ENCODE results near the gene JAK1.
"Not testable (repeated sequence)": the region's sequence is repeated elsewhere in the genome, so short reads cannot be mapped to it uniquely, and the experiment has no call there.

JAK1 gene

GRCh38 chr1:64929221-64929620 lies 37.1 kb downstream of the JAK1 start:
- Histone ChIP-seq H3K9ac (ENCODE audit: low read depth, low read length) (no peak overlapping the region), H3K36me3 (ENCODE audit: insufficient read depth, low read depth, low read length) (no peaks in the 10 kb centered on the region), H3K27ac (ENCODE audit: low read length) (no peak overlapping the region), H3K4me3 (ENCODE audit: low read length) (no peak overlapping the region), H3K9me3 (ENCODE audit: insufficient read depth, low read depth, low read length) (no peaks in the 10 kb centered on the region), H3K4me1 (ENCODE audit: insufficient read depth, low read length) (peaks cover 7% of the 10 kb centered on the region; the same call in 1 of the 2 replicates), H3K27me3 (ENCODE audit: insufficient read depth, low read length) (no peaks in the 10 kb centered on the region)

- Histone ChIP-seq H3K9ac (ENCODE audit: low read depth, low read length) (peak overlapping the region; percentile 24; the same call in 1 of the 2 replicates), H3K27ac (ENCODE audit: low read length) (no peak overlapping the region), H3K4me3 (ENCODE audit: low read length) (no peak overlapping the region), H3K36me3 (ENCODE audit: insufficient read depth, low read depth, low read length) (no peaks in the 10 kb centered on the region), H3K9me3 (ENCODE audit: insufficient read depth, low read depth, low read length) (no peaks in the 10 kb centered on the region), H3K4me1 (ENCODE audit: insufficient read depth, low read length) (peaks cover 7% of the 10 kb centered on the region; the same call in 1 of the 2 replicates), H3K27me3 (ENCODE audit: insufficient read depth, low read length) (no peaks in the 10 kb centered on the region)
Measured at GRCh38 chr1:64928325-64928724, 38.0 kb downstream of the JAK1 start.

GRCh38 chr1:64925594-64925993 lies 40.8 kb downstream of the JAK1 start:
- no peaks in the 10 kb centered on the region for H3K27me3 ChIP-seq (ENCODE audit: insufficient read depth, low read length)
- no peaks in the 10 kb centered on the region for H3K9me3 ChIP-seq (ENCODE audit: insufficient read depth, low read depth, low read length)
- no peak overlapping the region for H3K9ac ChIP-seq (ENCODE audit: low read depth, low read length)
- H3K4me3 ChIP-seq (ENCODE audit: low read length), result no peak overlapping the region
- H3K36me3 ChIP-seq (ENCODE audit: insufficient read depth, low read depth, low read length), result no peaks in the 10 kb centered on the region
- H3K4me1 ChIP-seq (ENCODE audit: insufficient read depth, low read length), result peaks cover 7% of the 10 kb centered on the region; the same call in 1 of the 2 replicates
- H3K27ac ChIP-seq (ENCODE audit: low read length), result no peak overlapping the region

DNA sequence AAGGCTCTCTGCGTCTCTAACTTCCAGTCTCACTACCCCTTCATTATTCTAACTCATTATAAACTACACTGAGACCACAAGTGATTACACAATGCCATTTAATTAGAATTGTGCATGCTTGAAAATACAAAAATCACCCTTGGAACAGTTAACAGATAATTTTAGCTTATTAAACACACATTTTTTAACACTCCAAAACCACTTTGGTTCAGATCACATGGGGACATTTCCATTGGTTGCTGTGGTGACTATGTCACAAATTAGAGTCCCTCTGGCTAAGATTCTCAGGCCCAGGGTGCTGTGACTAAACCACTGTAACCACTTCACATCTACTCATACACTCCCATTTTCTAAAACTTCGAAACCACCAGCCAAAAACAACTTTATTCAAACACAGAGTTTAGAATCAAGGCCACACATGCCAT lies 43.0 kb downstream of the JAK1 start:
- no peaks in the 10 kb centered on the region for H3K36me3 ChIP-seq (ENCODE audit: insufficient read depth, low read depth, low read length)
- H3K27ac ChIP-seq (ENCODE audit: low read length), result no peak overlapping the region
- peaks cover 5% of the 10 kb centered on the region; the same call in 1 of the 2 replicates for H3K4me1 ChIP-seq (ENCODE audit: insufficient read depth, low read length)
- H3K9me3 ChIP-seq (ENCODE audit: insufficient read depth, low read depth, low read length), result no peaks in the 10 kb centered on the region
- H3K27me3 ChIP-seq (ENCODE audit: insufficient read depth, low read length), result no peaks in the 10 kb centered on the region
- no peak overlapping the region for H3K9ac ChIP-seq (ENCODE audit: low read depth, low read length)
- no peak overlapping the region for H3K4me3 ChIP-seq (ENCODE audit: low read length)

DNA sequence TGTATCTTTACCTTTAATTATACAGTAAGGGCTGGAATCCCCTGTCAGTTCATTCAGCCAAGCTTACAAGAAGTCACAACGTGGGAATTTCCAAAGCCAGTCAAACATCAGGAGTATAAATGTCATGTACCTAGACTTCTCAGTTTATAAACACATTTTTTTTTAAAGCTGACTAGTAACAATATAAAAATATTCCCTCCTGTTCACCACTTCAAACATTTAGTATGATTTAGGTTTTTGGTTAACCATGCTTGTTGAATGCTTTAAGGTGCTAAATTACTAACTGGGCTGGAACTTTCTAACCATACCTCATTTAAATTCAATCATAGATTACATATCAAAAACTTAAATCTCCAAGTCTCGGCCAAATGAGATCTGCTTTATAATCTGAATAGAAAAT lies 44.0 kb downstream of the JAK1 start:
- Histone ChIP-seq H3K9me3 (ENCODE audit: insufficient read depth, low read depth, low read length) (no peaks in the 10 kb centered on the region), H3K36me3 (ENCODE audit: insufficient read depth, low read depth, low read length) (no peaks in the 10 kb centered on the region), H3K27ac (ENCODE audit: low read length) (no peak overlapping the region), H3K4me1 (ENCODE audit: insufficient read depth, low read length) (peaks cover 5% of the 10 kb centered on the region; the same call in 1 of the 2 replicates), H3K27me3 (ENCODE audit: insufficient read depth, low read length) (no peaks in the 10 kb centered on the region), H3K4me3 (ENCODE audit: low read length) (no peak overlapping the region), H3K9ac (ENCODE audit: low read depth, low read length) (no peak overlapping the region)

GRCh38 chr1:64921771-64922170 lies 44.6 kb downstream of the JAK1 start:
- no peak overlapping the region for H3K27ac ChIP-seq (ENCODE audit: low read length)
- no peak overlapping the region for H3K9ac ChIP-seq (ENCODE audit: low read depth, low read length)
- no peaks in the 10 kb centered on the region for H3K27me3 ChIP-seq (ENCODE audit: insufficient read depth, low read length)
- H3K4me1 ChIP-seq (ENCODE audit: insufficient read depth, low read length), result peaks cover 5% of the 10 kb centered on the region; the same call in 1 of the 2 replicates
- H3K4me3 ChIP-seq (ENCODE audit: low read length), result no peak overlapping the region
- no peaks in the 10 kb centered on the region for H3K9me3 ChIP-seq (ENCODE audit: insufficient read depth, low read depth, low read length)
- no peaks in the 10 kb centered on the region for H3K36me3 ChIP-seq (ENCODE audit: insufficient read depth, low read depth, low read length)

- H3K9me3 ChIP-seq (ENCODE audit: insufficient read depth, low read depth, low read length), result no peaks in the 10 kb centered on the region
- H3K27me3 ChIP-seq (ENCODE audit: insufficient read depth, low read length), result no peaks in the 10 kb centered on the region
- H3K4me3 ChIP-seq (ENCODE audit: low read length), result no peak overlapping the region
- H3K4me1 ChIP-seq (ENCODE audit: insufficient read depth, low read length), result peaks cover 8% of the 10 kb centered on the region; the same call in 1 of the 2 replicates
- no peak overlapping the region for H3K27ac ChIP-seq (ENCODE audit: low read length)
- no peak overlapping the region for H3K9ac ChIP-seq (ENCODE audit: low read depth, low read length)
- H3K36me3 ChIP-seq (ENCODE audit: insufficient read depth, low read depth, low read length), result no peaks in the 10 kb centered on the region
Measured at GRCh38 chr1:64920941-64921589, 45.3 kb downstream of the JAK1 start.

GRCh38 chr1:64919120-64919519 lies 47.2 kb downstream of the JAK1 start:
- H3K36me3 ChIP-seq (ENCODE audit: insufficient read depth, low read depth, low read length); H3K9ac ChIP-seq (ENCODE audit: low read depth, low read length); H3K27me3 ChIP-seq (ENCODE audit: insufficient read depth, low read length); H3K4me3 ChIP-seq (ENCODE audit: low read length); H3K27ac ChIP-seq (ENCODE audit: low read length); H3K9me3 ChIP-seq (ENCODE audit: insufficient read depth, low read depth, low read length): not testable (repeated sequence)
- peaks cover 12% of the 10 kb centered on the region for H3K4me1 ChIP-seq (ENCODE audit: insufficient read depth, low read length)

DNA sequence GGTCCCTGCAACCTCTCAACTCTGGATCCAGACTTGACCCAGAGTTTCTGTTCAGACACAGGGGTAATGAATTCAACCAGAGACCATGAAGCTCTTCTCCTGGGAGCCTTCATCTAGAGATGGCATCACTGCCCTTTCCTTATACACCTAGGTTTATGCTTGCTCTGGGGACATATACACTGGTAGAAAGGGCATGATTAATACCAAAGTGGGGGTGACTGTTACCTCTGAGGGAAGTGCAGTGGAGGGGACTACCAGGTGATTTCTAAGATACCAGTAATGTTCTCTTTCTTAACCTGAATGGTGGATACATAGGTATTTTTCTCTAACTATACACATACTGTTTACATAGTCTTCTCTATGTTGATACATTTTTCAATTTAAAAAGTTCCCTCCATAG lies 48.4 kb downstream of the JAK1 start:
- H3K27me3 ChIP-seq (ENCODE audit: insufficient read depth, low read length), result no peaks in the 10 kb centered on the region
- H3K9me3 ChIP-seq (ENCODE audit: insufficient read depth, low read depth, low read length), result no peaks in the 10 kb centered on the region
- peaks cover 12% of the 10 kb centered on the region for H3K4me1 ChIP-seq (ENCODE audit: insufficient read depth, low read length)
- no peak overlapping the region for H3K4me3 ChIP-seq (ENCODE audit: low read length)
- H3K9ac ChIP-seq (ENCODE audit: low read depth, low read length), result no peak overlapping the region
- H3K36me3 ChIP-seq (ENCODE audit: insufficient read depth, low read depth, low read length), result no peaks in the 10 kb centered on the region
- H3K27ac ChIP-seq (ENCODE audit: low read length), result no peak overlapping the region

DNA sequence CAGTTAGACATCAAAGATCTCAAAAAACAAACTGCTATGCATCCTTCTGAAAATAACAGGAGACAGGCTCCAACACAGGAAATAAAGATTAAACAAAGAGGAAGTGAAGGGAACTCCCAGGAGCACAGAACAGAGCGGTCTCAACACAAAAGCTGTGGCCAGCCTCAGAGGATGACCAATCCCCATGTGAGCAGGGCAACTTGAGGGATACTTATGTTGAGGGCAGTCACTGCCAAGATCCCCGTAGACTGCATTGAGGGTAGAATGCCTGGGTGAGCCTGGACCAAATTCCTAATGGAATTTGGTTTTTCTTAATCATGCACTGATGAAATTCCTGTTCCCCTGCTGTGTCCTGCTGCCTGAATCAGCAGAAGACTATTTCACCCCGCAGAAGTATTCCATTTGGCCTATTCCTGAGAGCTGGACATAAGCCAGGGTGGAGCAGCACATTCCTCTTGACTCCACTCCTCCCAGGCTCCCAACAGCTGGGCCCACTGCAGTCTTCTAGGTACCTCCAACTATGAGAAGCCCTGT lies 49.0 kb downstream of the JAK1 start:
- Histone ChIP-seq H3K27ac (ENCODE audit: low read length) (no peak overlapping the region), H3K36me3 (ENCODE audit: insufficient read depth, low read depth, low read length) (no peaks in the 10 kb centered on the region), H3K9me3 (ENCODE audit: insufficient read depth, low read depth, low read length) (no peaks in the 10 kb centered on the region), H3K4me1 (ENCODE audit: insufficient read depth, low read length) (peaks cover 12% of the 10 kb centered on the region), H3K9ac (ENCODE audit: low read depth, low read length) (no peak overlapping the region), H3K27me3 (ENCODE audit: insufficient read depth, low read length) (no peaks in the 10 kb centered on the region), H3K4me3 (ENCODE audit: low read length) (no peak overlapping the region)

DNA sequence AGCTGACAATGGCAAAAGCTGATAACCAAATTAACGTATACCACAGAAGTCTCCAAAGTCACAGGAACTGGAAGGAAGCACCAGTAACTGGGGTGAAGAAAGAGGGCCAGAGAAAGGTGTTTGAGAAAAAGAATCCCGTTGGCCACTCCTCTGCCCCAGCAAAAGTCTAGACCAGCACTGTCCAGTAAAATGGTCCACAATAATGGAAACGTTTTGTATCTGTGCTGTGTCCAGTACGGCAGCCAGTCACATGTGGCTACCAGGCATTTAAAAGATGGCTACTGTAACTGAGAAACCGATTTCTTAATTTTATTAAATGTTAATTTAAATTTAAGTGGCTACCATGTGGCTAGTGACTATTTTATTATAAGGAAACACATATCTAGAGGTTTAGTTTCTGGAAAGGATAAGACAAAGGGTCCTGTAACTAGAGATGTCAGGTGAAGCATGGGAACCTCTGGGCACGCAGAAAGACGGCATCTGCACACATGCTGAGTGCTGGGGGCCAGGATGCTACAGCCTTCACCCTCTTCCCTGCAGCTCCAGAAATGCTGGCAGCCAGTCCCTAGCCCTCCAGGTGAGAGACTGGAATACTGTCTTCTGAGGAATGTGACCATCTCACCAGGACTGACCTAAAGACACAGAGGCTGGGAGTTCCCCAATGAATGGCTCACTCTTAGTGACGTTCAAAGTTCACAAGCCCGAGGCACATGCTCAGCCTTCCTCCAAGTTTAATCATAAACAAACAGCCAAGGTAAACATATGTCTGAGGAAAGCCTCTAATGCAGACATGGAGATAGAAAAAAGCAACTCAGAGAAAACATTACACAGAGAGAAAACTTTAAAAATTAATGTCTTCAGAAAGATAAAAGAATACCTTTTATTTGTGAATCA lies 50.7 kb downstream of the JAK1 start:
- Histone ChIP-seq H3K4me3 (ENCODE audit: low read length) (no peak overlapping the region), H3K4me1 (ENCODE audit: insufficient read depth, low read length) (peaks cover 12% of the 10 kb centered on the region)

More for the DNA sequence above, 50.7 kb downstream of the JAK1 start:
- no peak overlapping the region for H3K27ac ChIP-seq (ENCODE audit: low read length)
- no peak overlapping the region for H3K9ac ChIP-seq (ENCODE audit: low read depth, low read length)
- H3K9me3 ChIP-seq (ENCODE audit: insufficient read depth, low read depth, low read length), result no peaks in the 10 kb centered on the region
- H3K36me3 ChIP-seq (ENCODE audit: insufficient read depth, low read depth, low read length), result no peaks in the 10 kb centered on the region
- no peaks in the 10 kb centered on the region for H3K27me3 ChIP-seq (ENCODE audit: insufficient read depth, low read length)

All from iPS-20b (cell line).